B cell (primary cell): Measurements from ENCODE around the gene BRICD5.

Source experiments
- CTCF ChIP-seq: fragments of 200-600 bp; IDR thresholded peaks from one replicate; pipeline ENCODE4 v1.8.0; 2022; ENCODE audit warnings: antibody characterized with exemption, mild to moderate bottlenecking
- EZH2 ChIP-seq: IDR thresholded peaks from 2 replicates; pipeline ENCODE4 v1.6.1; 2012; ENCODE audit warnings: borderline replicate concordance, low read depth, mild to moderate bottlenecking, moderate library complexity, low read length; ENCODE audit not compliant: insufficient read depth, poor library complexity, severe bottlenecking

- TF ChIP-seq CTCF (no peak), EZH2 (no peak)
These were observed 17.6 kb upstream of the BRICD5 start for GRCh38 chr16:2228161-2228824.
